Coronary artery (tissue), 2 donors: Measurements from ENCODE around the gene HSPB7.
A peak's percentile ranks its signal among the peaks of the same experiment; 100 is the strongest.
"Not testable (repeated sequence)": the region's sequence is repeated elsewhere in the genome, so short reads cannot be mapped to it uniquely, and the experiment has no call there.

Source experiments
- DNase-seq: peaks from one replicate; pipeline ENCODE4 v3.0.0-alpha.2; 2017; ENCODE audit warnings: low spot score
- H3K27ac ChIP-seq, 2 donors: fragments of 200-600 bp; sonication (generic); one replicate each; pipeline ENCODE4 v1.5.1; 2016 to 2019
- H3K4me3 ChIP-seq: fragments of 200-600 bp; sonication (generic); 2 replicates; pipeline ENCODE4 v1.5.1; 2016; ENCODE audit warnings: mild to moderate bottlenecking, moderate library complexity
- CTCF ChIP-seq: fragments of 200-600 bp; sonication (generic); IDR thresholded peaks from one replicate; pipeline ENCODE4 v1.5.1; 2019; ENCODE audit warnings: antibody characterized with exemption

HSPB7 gene

GRCh38 chr1:16063226-16063829 lies 45.5 kb upstream of the HSPB7 start:
- Histone ChIP-seq H3K4me3 (no peak overlapping the region), H3K27ac (no peak overlapping the region)
- TF ChIP-seq CTCF: no peak
- DNase-seq: no peak

- DNase-seq, H3K27ac ChIP-seq: not testable (repeated sequence)
These were observed 44.8 kb upstream of the HSPB7 start for GRCh38 chr1:16062687-16063075.

GRCh38 chr1:16061989-16062686 lies 44.3 kb upstream of the HSPB7 start:
- DNase-seq, H3K4me3 ChIP-seq, H3K27ac ChIP-seq: not testable (repeated sequence)

More at GRCh38 chr1:16062687-16063075, 44.8 kb upstream of the HSPB7 start:
- not testable (repeated sequence) for H3K4me3 ChIP-seq

- no peak overlapping the region for H3K27ac ChIP-seq
- no peak for TF ChIP-seq CTCF
- no peak for DNase-seq
These were observed 43.4 kb upstream of the HSPB7 start for GRCh38 chr1:16061266-16061665.

GRCh38 chr1:16058394-16059120 lies 40.7 kb upstream of the HSPB7 start:
- H3K27ac ChIP-seq, DNase-seq, H3K4me3 ChIP-seq: not testable (repeated sequence)

More at GRCh38 chr1:16061266-16061665, 43.4 kb upstream of the HSPB7 start:
- H3K4me3 ChIP-seq: no peak overlapping the region

- H3K4me3 ChIP-seq, H3K27ac ChIP-seq, DNase-seq: not testable (repeated sequence)
These were observed 39.6 kb upstream of the HSPB7 start for GRCh38 chr1:16057314-16057915.

GRCh38 chr1:16056521-16056912 lies 38.7 kb upstream of the HSPB7 start:
- not testable (repeated sequence) for H3K4me3 ChIP-seq

GRCh38 chr1:16055613-16056520 lies 38.0 kb upstream of the HSPB7 start:
- TF ChIP-seq CTCF: peak; percentile 94
- H3K4me3 ChIP-seq: no peak overlapping the region
- H3K27ac ChIP-seq: no peak overlapping the region
- DNase-seq: peak; percentile 85

More at GRCh38 chr1:16056521-16056912, 38.7 kb upstream of the HSPB7 start:
- DNase-seq, H3K27ac ChIP-seq: not testable (repeated sequence)
